ENCODE measurements around the gene ATP5PO. TPM values are rescaled to one million over a fixed set of nuclear protein-coding genes. Genes with fewer than 3 reads are reported as not detected.

The ATP5PO gene, protein sequence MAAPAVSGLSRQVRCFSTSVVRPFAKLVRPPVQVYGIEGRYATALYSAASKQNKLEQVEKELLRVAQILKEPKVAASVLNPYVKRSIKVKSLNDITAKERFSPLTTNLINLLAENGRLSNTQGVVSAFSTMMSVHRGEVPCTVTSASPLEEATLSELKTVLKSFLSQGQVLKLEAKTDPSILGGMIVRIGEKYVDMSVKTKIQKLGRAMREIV
- polyA plus RNA-seq (2012; rRNA removed) = 148 and 167 TPM in 2 replicates
- 191 and 217 TPM in 2 replicates for polyA plus RNA-seq (2012; cell fraction: cytosol; rRNA removed)
- 53.4 and 58.6 TPM in 2 replicates for polyA plus RNA-seq (2012; cell fraction: nucleus; rRNA removed)

DNA sequence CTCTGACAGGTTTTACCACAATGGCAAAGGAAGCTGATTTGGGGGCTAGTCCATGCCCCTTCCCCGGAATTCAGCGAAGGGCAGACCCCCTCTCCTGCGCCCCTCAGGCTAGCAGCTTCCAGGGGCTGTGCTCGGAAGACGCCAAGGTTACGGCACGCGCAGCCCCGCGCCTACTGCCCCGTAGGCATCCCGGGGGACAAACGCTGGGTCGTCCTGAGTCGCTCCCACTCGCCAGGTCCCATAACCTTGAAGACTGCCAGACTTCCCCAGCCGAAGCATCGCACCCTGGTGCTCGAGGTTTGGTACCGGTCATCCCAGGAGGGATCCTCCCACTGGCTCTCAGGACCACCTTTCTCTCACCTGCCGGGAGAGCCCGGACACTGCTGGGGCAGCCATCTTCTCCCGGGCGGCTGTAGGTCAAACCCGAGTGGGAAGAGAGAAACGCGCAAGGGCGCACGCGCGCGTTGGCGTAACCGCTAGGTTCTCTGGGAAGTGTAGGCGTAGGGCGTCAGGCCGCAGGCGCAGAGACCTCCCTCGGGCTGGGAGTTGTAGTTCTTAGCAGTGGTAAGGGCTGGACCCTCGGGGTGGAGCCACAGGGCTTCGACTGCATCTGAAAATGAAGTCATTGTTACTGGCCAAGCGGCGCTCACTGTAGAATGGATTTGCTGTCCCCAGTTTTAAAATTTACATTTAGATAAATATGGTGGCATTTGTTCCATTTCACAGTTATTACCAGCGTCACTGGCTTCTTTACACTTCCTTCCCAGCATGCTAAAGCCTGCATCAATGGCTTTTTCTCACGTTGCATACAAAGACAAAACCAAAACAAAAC is at the start of gene ATP5PO:
TSS of gene ATP5PO (minus strand) at position 437 of the 832 bp plus-strand sequence. CDS start at position 396, 41 bp downstream.
- Histone ChIP-seq H3K4me2 (peak within 1 kb of the TSS; percentile 90), H3K79me2 (ENCODE audit: insufficient read depth) (peaks cover 35% of the 10 kb centered on the region), H2AFZ (ENCODE audit: low read depth) (peak within 1 kb of the TSS; percentile 99), H3K4me1 (ENCODE audit: control insufficient read depth in 1 of 2, insufficient read depth in 2 of 2, low read depth in 1 of 2, low read length in 1 of 2) (peaks cover 8 to 12% of the 10 kb centered on the region in 2 experiments; a peak in 3 of 4 replicates), H3K9ac (peak within 1 kb of the TSS; percentile 88), H3K9me3 (no peaks in the 10 kb centered on the region), H4K20me1 (ENCODE audit: insufficient read depth) (no peaks in the 10 kb centered on the region), H3F3A (replicated peaks; ENCODE audit: insufficient read depth) (peaks cover 12% of the 10 kb centered on the region), H3K4me3 (ENCODE audit: low read depth in 2 of 2, low read length in 1 of 2) (peak within 1 kb of the TSS; percentile 98), H3K9me2 (no peaks in the 10 kb centered on the region), H3K27ac (ENCODE audit: low read depth in 2 of 2, low read length in 1 of 2) (peak within 1 kb of the TSS; percentile 39 to 78; a peak in 3 of 4 replicates), H3K36me3 (replicated peaks in 1 of 2; ENCODE audit: control insufficient read depth in 1 of 2, insufficient read depth in 2 of 2, low read length in 1 of 2) (peaks cover 28 to 29% of the 10 kb centered on the region in 2 experiments), H3K27me3 (ENCODE audit: insufficient read depth) (no peaks in the 10 kb centered on the region)
- ChIA-PET CTCF (interaction anchor here (1.4 to 3.0 kb wide), 3 partner anchors 8 to 310 kb away, joined by 3 to 18 read pairs (median 7); no protein-coding TSS in a partner anchor), POLR2A (no interaction called here)
- WGBS (ENCODE audit: low lambda C conversion rate) = 3% methylated on average over 35 of the region's 45 CpGs
- peak; percentile 92 for DNase-seq
- TF ChIP-seq, protein P1, sequence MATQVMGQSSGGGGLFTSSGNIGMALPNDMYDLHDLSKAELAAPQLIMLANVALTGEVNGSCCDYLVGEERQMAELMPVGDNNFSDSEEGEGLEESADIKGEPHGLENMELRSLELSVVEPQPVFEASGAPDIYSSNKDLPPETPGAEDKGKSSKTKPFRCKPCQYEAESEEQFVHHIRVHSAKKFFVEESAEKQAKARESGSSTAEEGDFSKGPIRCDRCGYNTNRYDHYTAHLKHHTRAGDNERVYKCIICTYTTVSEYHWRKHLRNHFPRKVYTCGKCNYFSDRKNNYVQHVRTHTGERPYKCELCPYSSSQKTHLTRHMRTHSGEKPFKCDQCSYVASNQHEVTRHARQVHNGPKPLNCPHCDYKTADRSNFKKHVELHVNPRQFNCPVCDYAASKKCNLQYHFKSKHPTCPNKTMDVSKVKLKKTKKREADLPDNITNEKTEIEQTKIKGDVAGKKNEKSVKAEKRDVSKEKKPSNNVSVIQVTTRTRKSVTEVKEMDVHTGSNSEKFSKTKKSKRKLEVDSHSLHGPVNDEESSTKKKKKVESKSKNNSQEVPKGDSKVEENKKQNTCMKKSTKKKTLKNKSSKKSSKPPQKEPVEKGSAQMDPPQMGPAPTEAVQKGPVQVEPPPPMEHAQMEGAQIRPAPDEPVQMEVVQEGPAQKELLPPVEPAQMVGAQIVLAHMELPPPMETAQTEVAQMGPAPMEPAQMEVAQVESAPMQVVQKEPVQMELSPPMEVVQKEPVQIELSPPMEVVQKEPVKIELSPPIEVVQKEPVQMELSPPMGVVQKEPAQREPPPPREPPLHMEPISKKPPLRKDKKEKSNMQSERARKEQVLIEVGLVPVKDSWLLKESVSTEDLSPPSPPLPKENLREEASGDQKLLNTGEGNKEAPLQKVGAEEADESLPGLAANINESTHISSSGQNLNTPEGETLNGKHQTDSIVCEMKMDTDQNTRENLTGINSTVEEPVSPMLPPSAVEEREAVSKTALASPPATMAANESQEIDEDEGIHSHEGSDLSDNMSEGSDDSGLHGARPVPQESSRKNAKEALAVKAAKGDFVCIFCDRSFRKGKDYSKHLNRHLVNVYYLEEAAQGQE (IDR thresholded peaks at IDR 0.05; ENCODE audit: low read depth, low read length) = no peak
- TF ChIP-seq FOSL2 (IDR thresholded peaks at IDR 0.05; ENCODE audit: borderline replicate concordance, low read depth) = no peak
- no peak for TF ChIP-seq GABPA (IDR thresholded peaks at IDR 0.05; ENCODE audit: low read depth)
- TF ChIP-seq MEF2A (IDR thresholded peaks at IDR 0.05; ENCODE audit: borderline replicate concordance, low read depth) = no peak
- peak; percentile 72 for TF ChIP-seq TAF1 (IDR thresholded peaks at IDR 0.05; ENCODE audit: borderline replicate concordance, low read depth, low read length)
- TF ChIP-seq RAD21 (IDR thresholded peaks at IDR 0.05; ENCODE audit: low read length) = no peak
- TF ChIP-seq ELF1 (IDR thresholded peaks at IDR 0.05) = no peak
- TF ChIP-seq, protein P2, sequence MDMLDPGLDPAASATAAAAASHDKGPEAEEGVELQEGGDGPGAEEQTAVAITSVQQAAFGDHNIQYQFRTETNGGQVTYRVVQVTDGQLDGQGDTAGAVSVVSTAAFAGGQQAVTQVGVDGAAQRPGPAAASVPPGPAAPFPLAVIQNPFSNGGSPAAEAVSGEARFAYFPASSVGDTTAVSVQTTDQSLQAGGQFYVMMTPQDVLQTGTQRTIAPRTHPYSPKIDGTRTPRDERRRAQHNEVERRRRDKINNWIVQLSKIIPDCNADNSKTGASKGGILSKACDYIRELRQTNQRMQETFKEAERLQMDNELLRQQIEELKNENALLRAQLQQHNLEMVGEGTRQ (IDR thresholded peaks at IDR 0.05; ENCODE audit: borderline replicate concordance, low read depth, low read length) = no peak
- TF ChIP-seq, protein P3, sequence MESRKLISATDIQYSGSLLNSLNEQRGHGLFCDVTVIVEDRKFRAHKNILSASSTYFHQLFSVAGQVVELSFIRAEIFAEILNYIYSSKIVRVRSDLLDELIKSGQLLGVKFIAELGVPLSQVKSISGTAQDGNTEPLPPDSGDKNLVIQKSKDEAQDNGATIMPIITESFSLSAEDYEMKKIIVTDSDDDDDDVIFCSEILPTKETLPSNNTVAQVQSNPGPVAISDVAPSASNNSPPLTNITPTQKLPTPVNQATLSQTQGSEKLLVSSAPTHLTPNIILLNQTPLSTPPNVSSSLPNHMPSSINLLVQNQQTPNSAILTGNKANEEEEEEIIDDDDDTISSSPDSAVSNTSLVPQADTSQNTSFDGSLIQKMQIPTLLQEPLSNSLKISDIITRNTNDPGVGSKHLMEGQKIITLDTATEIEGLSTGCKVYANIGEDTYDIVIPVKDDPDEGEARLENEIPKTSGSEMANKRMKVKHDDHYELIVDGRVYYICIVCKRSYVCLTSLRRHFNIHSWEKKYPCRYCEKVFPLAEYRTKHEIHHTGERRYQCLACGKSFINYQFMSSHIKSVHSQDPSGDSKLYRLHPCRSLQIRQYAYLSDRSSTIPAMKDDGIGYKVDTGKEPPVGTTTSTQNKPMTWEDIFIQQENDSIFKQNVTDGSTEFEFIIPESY (IDR thresholded peaks at IDR 0.05; ENCODE audit: borderline replicate concordance, low read depth) = no peak
- TF ChIP-seq, protein P4, sequence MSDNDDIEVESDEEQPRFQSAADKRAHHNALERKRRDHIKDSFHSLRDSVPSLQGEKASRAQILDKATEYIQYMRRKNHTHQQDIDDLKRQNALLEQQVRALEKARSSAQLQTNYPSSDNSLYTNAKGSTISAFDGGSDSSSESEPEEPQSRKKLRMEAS (IDR thresholded peaks at IDR 0.05; ENCODE audit: low read depth) = 0 out of 2 replicates have a peak, but pooled peaks have one; percentile 13
- TF ChIP-seq YY1 (IDR thresholded peaks at IDR 0.05; ENCODE audit: low read depth) = peak; percentile 93
- TF ChIP-seq, protein P5, sequence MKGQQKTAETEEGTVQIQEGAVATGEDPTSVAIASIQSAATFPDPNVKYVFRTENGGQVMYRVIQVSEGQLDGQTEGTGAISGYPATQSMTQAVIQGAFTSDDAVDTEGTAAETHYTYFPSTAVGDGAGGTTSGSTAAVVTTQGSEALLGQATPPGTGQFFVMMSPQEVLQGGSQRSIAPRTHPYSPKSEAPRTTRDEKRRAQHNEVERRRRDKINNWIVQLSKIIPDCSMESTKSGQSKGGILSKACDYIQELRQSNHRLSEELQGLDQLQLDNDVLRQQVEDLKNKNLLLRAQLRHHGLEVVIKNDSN (IDR thresholded peaks at IDR 0.05; ENCODE audit: borderline replicate concordance, low read depth) = no peak
- TF ChIP-seq SIN3A (IDR thresholded peaks at IDR 0.05; ENCODE audit: borderline replicate concordance, low read depth, low read length) = 0 out of 2 replicates have a peak, but pooled peaks have one; percentile 12
- TF ChIP-seq NRF1 (IDR thresholded peaks at IDR 0.05; ENCODE audit: low read depth, low read length) = peak; percentile 98
- no peak for TF ChIP-seq EP300 (IDR thresholded peaks at IDR 0.05; ENCODE audit: borderline replicate concordance in 1 of 2, low read depth in 1 of 2, low read length in 1 of 2)
- TF ChIP-seq JUND (IDR thresholded peaks at IDR 0.05) = no peak
- TF ChIP-seq, protein P6, sequence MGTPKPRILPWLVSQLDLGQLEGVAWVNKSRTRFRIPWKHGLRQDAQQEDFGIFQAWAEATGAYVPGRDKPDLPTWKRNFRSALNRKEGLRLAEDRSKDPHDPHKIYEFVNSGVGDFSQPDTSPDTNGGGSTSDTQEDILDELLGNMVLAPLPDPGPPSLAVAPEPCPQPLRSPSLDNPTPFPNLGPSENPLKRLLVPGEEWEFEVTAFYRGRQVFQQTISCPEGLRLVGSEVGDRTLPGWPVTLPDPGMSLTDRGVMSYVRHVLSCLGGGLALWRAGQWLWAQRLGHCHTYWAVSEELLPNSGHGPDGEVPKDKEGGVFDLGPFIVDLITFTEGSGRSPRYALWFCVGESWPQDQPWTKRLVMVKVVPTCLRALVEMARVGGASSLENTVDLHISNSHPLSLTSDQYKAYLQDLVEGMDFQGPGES (IDR thresholded peaks at IDR 0.05; ENCODE audit: low read depth, low read length) = no peak
- TF ChIP-seq TCF12 (IDR thresholded peaks at IDR 0.05) = no peak
- no peak for TF ChIP-seq MXI1 (IDR thresholded peaks at IDR 0.05; ENCODE audit: low read depth, low read length)
- no peak for TF ChIP-seq FOXJ3 (CRISPR knock-in tag; IDR thresholded peaks at IDR 0.05)
- no peak for TF ChIP-seq SMC3 (IDR thresholded peaks at IDR 0.05; ENCODE audit: low read depth, low read length)
- TF ChIP-seq RCOR1 (IDR thresholded peaks at IDR 0.05; ENCODE audit: low read length) = no peak
- no peak for TF ChIP-seq RFX5 (IDR thresholded peaks at IDR 0.05; ENCODE audit: low read length)

Data from SK-N-SH (cell line).